ENCODE measurements around the gene NDST4. TPM values are rescaled to one million over a fixed set of nuclear protein-coding genes. Genes with fewer than 3 reads are reported as not detected.

NDST4 gene
- total and polyA plus RNA-seq, 4 donors, result 0.65 TPM; not detected in 3

DNA sequence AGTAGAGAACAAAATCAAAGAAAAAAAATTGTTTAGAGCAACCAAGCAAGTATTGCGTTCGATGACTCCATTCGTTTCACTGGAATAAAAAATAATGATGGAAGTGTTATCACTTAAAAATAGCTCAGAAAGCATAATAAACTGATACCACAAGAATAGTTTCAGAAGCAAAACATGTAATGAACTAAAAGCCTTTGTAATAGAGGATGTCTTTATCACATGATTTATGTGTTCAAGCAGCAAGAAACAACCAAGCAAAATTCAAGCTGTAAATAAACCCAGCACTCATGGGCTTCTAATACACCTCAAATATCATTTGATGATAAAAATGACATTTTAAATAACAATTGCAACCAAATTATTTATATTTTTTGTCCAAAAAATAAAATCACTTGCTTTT is 192.2 kb downstream of the NDST4 start:
- 57 to 60% methylated on average over 3 of the region's 3 CpGs for WGBS, 2 donors
- no peak for ATAC-seq (ENCODE audit: insufficient read depth, low FRiP score)
- no peak overlapping the region for H3K9ac ChIP-seq (ENCODE audit: insufficient read depth in 1 of 2, low read length in 2 of 2)
- no peak overlapping the region for H3K27ac ChIP-seq (ENCODE audit: low read depth in 1 of 2, low read length in 1 of 2)
- no peak for DNase-seq
- no peak overlapping the region for H3K4me3 ChIP-seq
- TF ChIP-seq, protein P1, sequence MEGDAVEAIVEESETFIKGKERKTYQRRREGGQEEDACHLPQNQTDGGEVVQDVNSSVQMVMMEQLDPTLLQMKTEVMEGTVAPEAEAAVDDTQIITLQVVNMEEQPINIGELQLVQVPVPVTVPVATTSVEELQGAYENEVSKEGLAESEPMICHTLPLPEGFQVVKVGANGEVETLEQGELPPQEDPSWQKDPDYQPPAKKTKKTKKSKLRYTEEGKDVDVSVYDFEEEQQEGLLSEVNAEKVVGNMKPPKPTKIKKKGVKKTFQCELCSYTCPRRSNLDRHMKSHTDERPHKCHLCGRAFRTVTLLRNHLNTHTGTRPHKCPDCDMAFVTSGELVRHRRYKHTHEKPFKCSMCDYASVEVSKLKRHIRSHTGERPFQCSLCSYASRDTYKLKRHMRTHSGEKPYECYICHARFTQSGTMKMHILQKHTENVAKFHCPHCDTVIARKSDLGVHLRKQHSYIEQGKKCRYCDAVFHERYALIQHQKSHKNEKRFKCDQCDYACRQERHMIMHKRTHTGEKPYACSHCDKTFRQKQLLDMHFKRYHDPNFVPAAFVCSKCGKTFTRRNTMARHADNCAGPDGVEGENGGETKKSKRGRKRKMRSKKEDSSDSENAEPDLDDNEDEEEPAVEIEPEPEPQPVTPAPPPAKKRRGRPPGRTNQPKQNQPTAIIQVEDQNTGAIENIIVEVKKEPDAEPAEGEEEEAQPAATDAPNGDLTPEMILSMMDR (IDR thresholded peaks at IDR 0.05; ENCODE audit: control extremely low read depth, extremely low read depth), result no peak
- no peaks in the 10 kb centered on the region for H3K36me3 ChIP-seq (ENCODE audit: control insufficient read depth in 4 of 4, insufficient read depth in 4 of 4, low read length in 4 of 4)
- H3K27me3 ChIP-seq (ENCODE audit: control insufficient read depth in 3 of 3, insufficient read depth in 3 of 3, low read length in 2 of 3), result peaks cover 0 to 2% (median 0%) of the 10 kb centered on the region in 3 donors
- no peaks in the 10 kb centered on the region for H3K9me3 ChIP-seq (ENCODE audit: control insufficient read depth in 4 of 4, insufficient read depth in 3 of 4, low read length in 3 of 4)
- no peaks in the 10 kb centered on the region for H3K4me1 ChIP-seq (ENCODE audit: control insufficient read depth in 5 of 5, insufficient read depth in 5 of 5, low read length in 5 of 5)

DNA sequence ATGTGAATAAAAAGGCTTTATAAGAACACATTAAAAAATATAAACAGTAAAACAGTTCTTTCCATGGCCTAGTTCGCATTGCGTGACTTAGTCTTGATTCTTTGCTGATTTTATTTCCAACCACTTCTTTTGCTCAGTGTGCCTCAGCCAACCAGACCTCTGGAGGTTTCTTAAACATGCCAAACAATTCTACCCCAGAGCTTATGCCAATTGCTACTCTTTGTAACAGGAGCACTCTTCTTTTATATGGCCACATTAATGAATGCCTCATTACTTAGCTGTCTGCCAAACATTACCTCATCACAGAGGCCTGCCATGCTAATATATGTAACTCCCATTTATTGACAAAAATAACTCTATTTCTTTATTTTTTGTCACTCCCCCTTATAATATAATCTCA is 202.3 kb downstream of the NDST4 start:
- ATAC-seq (ENCODE audit: insufficient read depth, low FRiP score), result no peak
- TF ChIP-seq, protein P1 (IDR thresholded peaks at IDR 0.05; ENCODE audit: control extremely low read depth, extremely low read depth), result no peak
- H3K9ac ChIP-seq (ENCODE audit: insufficient read depth in 1 of 2, low read length in 2 of 2), result no peak overlapping the region
- no peak for DNase-seq
- no peaks in the 10 kb centered on the region for H3K4me1 ChIP-seq (ENCODE audit: control insufficient read depth in 5 of 5, insufficient read depth in 5 of 5, low read length in 5 of 5)
- H3K27me3 ChIP-seq (ENCODE audit: control insufficient read depth in 3 of 3, insufficient read depth in 3 of 3, low read length in 2 of 3), result no peaks in the 10 kb centered on the region
- H3K9me3 ChIP-seq (ENCODE audit: control insufficient read depth in 4 of 4, insufficient read depth in 3 of 4, low read length in 3 of 4), result no peaks in the 10 kb centered on the region
- 91 to 93% methylated on average over 2 of the region's 2 CpGs for WGBS, 2 donors
- no peak overlapping the region for H3K4me3 ChIP-seq
- no peak overlapping the region for H3K27ac ChIP-seq (ENCODE audit: low read depth in 1 of 2, low read length in 1 of 2)
- no peaks in the 10 kb centered on the region for H3K36me3 ChIP-seq (ENCODE audit: control insufficient read depth in 4 of 4, insufficient read depth in 4 of 4, low read length in 4 of 4)

DNA sequence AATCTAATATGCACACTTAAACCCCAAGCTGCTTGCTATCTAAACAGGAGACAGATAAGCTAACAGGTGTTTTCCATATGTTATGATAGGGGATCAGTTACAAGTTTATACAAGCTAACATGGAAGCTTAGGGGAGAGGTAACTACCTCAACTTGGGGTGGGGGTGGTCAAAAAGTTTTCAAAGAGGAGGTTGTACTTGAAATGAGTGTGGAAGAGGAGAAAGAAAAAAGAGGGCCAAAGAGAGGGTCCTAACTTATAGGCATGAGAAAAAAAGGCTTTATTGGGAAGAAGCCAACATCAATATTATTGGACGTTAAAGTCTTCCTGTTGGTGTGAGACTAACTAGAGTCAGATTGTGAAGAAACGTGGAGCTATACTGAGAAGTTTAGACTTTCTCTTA is 205.9 kb downstream of the NDST4 start:
- ATAC-seq (ENCODE audit: insufficient read depth, low FRiP score), result no peak
- Histone ChIP-seq H3K27ac (ENCODE audit: low read depth in 1 of 2, low read length in 1 of 2) (no peak overlapping the region), H3K4me1 (ENCODE audit: control insufficient read depth in 5 of 5, insufficient read depth in 5 of 5, low read length in 5 of 5) (no peaks in the 10 kb centered on the region), H3K4me3 (no peak overlapping the region), H3K9me3 (ENCODE audit: control insufficient read depth in 4 of 4, insufficient read depth in 3 of 4, low read length in 3 of 4) (no peaks in the 10 kb centered on the region), H3K27me3 (ENCODE audit: control insufficient read depth in 3 of 3, insufficient read depth in 3 of 3, low read length in 2 of 3) (no peaks in the 10 kb centered on the region), H3K9ac (ENCODE audit: insufficient read depth in 1 of 2, low read length in 2 of 2) (no peak overlapping the region), H3K36me3 (ENCODE audit: control insufficient read depth in 4 of 4, insufficient read depth in 4 of 4, low read length in 4 of 4) (no peaks in the 10 kb centered on the region)
- DNase-seq, result no peak
- TF ChIP-seq, protein P1 (IDR thresholded peaks at IDR 0.05; ENCODE audit: control extremely low read depth, extremely low read depth), result no peak
- 28 to 47% methylated on average over 2 of the region's 2 CpGs for WGBS, 2 donors

DNA sequence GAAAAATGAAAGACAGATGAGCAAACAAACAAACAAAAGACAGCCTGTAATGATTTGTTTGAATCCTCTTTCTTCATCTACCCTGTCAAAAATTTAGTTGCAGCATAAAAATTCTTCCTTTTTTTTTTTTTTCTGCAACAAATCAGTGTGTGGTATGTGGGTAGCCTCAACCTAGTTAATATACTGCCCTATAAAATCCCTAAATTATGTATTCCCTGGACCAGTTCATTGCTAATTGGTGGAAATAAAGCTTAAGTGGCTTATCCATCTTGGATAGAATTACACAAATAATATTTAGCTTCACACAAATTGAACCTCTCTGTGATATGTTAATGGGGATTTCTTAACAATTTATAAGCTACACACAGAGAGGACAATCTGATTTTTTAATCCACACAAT is 208.4 kb downstream of the NDST4 start:
- ATAC-seq (ENCODE audit: insufficient read depth, low FRiP score) (no peak), DNase-seq (no peak)
- Histone ChIP-seq H3K4me1 (ENCODE audit: control insufficient read depth in 5 of 5, insufficient read depth in 5 of 5, low read length in 5 of 5) (no peaks in the 10 kb centered on the region), H3K27ac (ENCODE audit: low read depth in 1 of 2, low read length in 1 of 2) (no peak overlapping the region), H3K36me3 (ENCODE audit: control insufficient read depth in 4 of 4, insufficient read depth in 4 of 4, low read length in 4 of 4) (no peaks in the 10 kb centered on the region), H3K27me3 (ENCODE audit: control insufficient read depth in 3 of 3, insufficient read depth in 3 of 3, low read length in 2 of 3) (no peaks in the 10 kb centered on the region), H3K4me3 (no peak overlapping the region), H3K9me3 (ENCODE audit: control insufficient read depth in 4 of 4, insufficient read depth in 3 of 4, low read length in 3 of 4) (no peaks in the 10 kb centered on the region), H3K9ac (ENCODE audit: insufficient read depth in 1 of 2, low read length in 2 of 2) (no peak overlapping the region)
- TF ChIP-seq, protein P1 (IDR thresholded peaks at IDR 0.05; ENCODE audit: control extremely low read depth, extremely low read depth), result no peak

Data from lung (tissue), 12 donors.